ENCODE results near the gene PRKCB. TPM values are rescaled to one million over a fixed set of nuclear protein-coding genes. Genes with fewer than 3 reads are reported as not detected.

The PRKCB gene
- total RNA-seq, 1 experiment from 2014 or later, result not detected

DNA sequence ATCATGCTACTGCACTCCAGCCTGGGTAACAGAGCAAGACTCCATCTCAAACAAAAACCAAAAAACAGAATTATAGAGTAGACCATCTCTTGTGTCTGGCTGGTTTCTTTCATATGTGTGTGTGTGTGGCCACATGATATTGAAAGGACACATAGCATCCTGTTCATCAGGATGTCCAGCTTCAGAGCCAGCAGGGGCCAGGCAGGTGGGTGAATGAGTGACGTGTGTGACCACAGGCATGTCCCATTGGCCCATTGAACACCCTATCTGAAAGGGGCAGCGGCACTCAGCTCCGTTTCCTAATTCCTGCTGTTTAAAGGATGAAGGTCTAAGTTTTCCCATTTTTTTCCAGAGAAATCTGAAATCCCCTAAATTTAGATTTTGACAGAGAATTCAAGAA lies 174.2 kb downstream of the PRKCB start:
- no peaks in the 10 kb centered on the region for H3K4me1 Mint-ChIP-seq (ENCODE audit: low read depth, unreplicated experiment)
- intact Hi-C loops (cut with micrococcal nuclease; ENCODE audit: unreplicated experiment), result loop anchor here (1.0 kb wide), 2 partner anchors 207 to 275 kb away; no protein-coding TSS in a partner anchor
- TF ChIP-seq, protein P1, sequence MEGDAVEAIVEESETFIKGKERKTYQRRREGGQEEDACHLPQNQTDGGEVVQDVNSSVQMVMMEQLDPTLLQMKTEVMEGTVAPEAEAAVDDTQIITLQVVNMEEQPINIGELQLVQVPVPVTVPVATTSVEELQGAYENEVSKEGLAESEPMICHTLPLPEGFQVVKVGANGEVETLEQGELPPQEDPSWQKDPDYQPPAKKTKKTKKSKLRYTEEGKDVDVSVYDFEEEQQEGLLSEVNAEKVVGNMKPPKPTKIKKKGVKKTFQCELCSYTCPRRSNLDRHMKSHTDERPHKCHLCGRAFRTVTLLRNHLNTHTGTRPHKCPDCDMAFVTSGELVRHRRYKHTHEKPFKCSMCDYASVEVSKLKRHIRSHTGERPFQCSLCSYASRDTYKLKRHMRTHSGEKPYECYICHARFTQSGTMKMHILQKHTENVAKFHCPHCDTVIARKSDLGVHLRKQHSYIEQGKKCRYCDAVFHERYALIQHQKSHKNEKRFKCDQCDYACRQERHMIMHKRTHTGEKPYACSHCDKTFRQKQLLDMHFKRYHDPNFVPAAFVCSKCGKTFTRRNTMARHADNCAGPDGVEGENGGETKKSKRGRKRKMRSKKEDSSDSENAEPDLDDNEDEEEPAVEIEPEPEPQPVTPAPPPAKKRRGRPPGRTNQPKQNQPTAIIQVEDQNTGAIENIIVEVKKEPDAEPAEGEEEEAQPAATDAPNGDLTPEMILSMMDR (IDR thresholded peaks at IDR 0.05; ENCODE audit: unreplicated experiment), result no peak

DNA sequence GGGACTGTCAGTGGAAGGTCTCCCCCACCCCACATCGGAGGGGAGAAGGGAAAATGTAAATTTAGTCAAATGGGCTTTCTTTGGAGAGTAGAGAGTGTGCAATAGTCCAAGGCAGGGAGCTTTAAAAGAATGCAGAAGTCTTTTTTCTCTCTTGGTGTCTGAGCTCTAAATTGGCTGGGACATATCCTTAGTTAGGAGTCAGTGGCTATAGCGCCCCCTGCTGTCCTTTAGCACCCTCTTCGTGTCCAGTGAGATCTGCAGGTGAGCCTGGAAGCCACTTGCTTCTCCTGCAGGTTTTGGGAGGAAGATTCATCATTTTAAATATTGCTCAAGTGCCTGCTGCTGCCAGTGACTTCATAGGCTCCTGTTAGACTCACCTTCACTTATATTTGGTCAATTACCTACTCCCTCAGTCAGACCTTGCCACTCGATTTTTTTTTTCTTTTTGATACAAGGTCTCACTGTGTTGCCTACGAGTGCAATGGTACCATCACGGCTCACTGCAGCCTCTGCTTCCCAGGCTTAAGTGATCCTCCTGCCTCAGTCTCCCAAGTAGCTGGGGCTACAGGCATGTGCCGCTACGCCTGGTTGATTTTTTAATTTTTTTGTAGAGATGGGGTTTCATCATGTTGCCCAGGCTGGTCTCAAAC lies 174.8 kb downstream of the PRKCB start:
- no peaks in the 10 kb centered on the region for H3K4me1 Mint-ChIP-seq (ENCODE audit: low read depth, unreplicated experiment)
- TF ChIP-seq, protein P1 (IDR thresholded peaks at IDR 0.05; ENCODE audit: unreplicated experiment), result peak; percentile 80
- H3K27me3 Mint-ChIP-seq (ENCODE audit: unreplicated experiment), result peaks cover 67% of the 10 kb centered on the region
- peak; percentile 74 for DNase-seq
- no peaks in the 10 kb centered on the region for H3K36me3 Mint-ChIP-seq (ENCODE audit: insufficient read depth, unreplicated experiment)
- no TSS peak for BruUV-seq (replicated peaks)
- CTCF ChIA-PET, result interaction anchor here (0.6 to 1.2 kb wide), 13 partner anchors 11 to 485 kb away, joined by 3 to 7 read pairs (median 3); partner anchors contain the start of gene PLK1
- no peaks in the 10 kb centered on the region for H3K9me3 Mint-ChIP-seq (ENCODE audit: low read depth, unreplicated experiment)
- intact Hi-C loops (cut with micrococcal nuclease; ENCODE audit: unreplicated experiment), result loop anchor here (1.0 kb wide), 2 partner anchors 207 to 275 kb away; no protein-coding TSS in a partner anchor
- H3K4me3 Mint-ChIP-seq (ENCODE audit: low read depth, unreplicated experiment), result no peak overlapping the region
- no peak overlapping the region for H3K27ac Mint-ChIP-seq (ENCODE audit: unreplicated experiment)

More for the DNA sequence above, 174.2 kb downstream of the PRKCB start:
- CTCF ChIA-PET, result interaction anchor here (0.6 to 1.2 kb wide), 12 partner anchors 20 to 486 kb away, joined by 3 to 7 read pairs (median 4); partner anchors contain the start of gene PLK1
- Mint-ChIP-seq H3K9me3 (ENCODE audit: low read depth, unreplicated experiment) (no peaks in the 10 kb centered on the region), H3K36me3 (ENCODE audit: insufficient read depth, unreplicated experiment) (no peaks in the 10 kb centered on the region), H3K27me3 (ENCODE audit: unreplicated experiment) (peaks cover 72% of the 10 kb centered on the region), H3K27ac (ENCODE audit: unreplicated experiment) (no peak overlapping the region), H3K4me3 (ENCODE audit: low read depth, unreplicated experiment) (no peak overlapping the region)
- no peak for DNase-seq
- no TSS peak for BruUV-seq (replicated peaks)

DNA sequence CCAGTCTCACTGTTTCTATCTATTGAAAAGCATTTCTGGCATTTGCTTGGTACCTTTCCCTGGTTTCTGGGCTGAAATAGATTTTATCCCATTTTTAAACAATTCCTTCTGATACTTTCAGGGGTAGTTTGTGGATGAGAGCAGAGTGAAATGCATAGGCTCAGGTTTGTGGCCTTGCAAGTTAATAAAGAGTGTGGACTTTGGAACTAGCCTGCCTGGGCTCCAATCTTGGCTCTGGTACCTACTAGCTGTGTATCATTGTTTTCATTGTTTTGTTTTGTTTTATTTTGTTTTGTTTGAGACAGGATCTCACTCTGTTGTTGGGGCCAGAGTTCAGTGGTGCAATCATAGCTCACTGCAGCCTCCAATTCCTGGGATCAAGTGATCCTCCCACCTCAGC lies 175.5 kb downstream of the PRKCB start:
- Mint-ChIP-seq H3K27me3 (ENCODE audit: unreplicated experiment) (peaks cover 61% of the 10 kb centered on the region), H3K4me3 (ENCODE audit: low read depth, unreplicated experiment) (no peak overlapping the region), H3K27ac (ENCODE audit: unreplicated experiment) (no peak overlapping the region), H3K4me1 (ENCODE audit: low read depth, unreplicated experiment) (no peaks in the 10 kb centered on the region), H3K36me3 (ENCODE audit: insufficient read depth, unreplicated experiment) (no peaks in the 10 kb centered on the region), H3K9me3 (ENCODE audit: low read depth, unreplicated experiment) (no peaks in the 10 kb centered on the region)
- TF ChIP-seq, protein P1 (IDR thresholded peaks at IDR 0.05; ENCODE audit: unreplicated experiment), result no peak
- CTCF ChIA-PET, result interaction anchor here (0.7 kb wide), 1 partner anchor 11 kb away, joined by 3 read pairs; no protein-coding TSS in a partner anchor
- no TSS peak for BruUV-seq (replicated peaks)
- DNase-seq, result no peak
- intact Hi-C loops (cut with micrococcal nuclease; ENCODE audit: unreplicated experiment), result no loop called here

DNA sequence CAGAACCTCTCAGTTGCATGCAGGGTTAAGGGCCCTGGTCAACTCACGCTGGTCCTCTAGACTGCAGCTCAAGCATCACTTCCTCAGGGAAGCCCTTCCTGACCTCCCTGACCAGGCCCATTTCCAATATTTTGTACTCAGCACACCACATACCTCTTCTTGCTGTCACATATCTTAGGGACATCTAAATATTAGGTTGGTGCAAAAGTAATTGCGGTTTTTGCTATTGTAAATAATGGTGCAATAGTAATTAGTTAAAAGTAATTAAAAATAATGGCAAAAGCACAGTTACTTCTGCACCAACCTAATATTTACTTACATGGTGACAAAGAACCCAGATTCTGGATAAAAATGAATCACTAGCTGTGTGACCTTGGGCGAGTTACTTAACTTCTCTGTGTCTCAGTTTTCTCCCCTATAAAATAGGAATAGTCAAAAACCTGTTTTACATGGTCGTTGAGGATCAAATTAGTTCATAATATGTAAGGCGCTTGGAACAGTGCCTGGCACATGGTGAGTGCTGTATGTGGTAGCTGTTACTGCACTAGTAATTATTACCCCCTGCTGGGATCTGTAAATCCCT lies 177.4 kb downstream of the PRKCB start:
- Mint-ChIP-seq H3K27ac (ENCODE audit: unreplicated experiment) (no peak overlapping the region), H3K4me3 (ENCODE audit: low read depth, unreplicated experiment) (no peak overlapping the region), H3K36me3 (ENCODE audit: insufficient read depth, unreplicated experiment) (no peaks in the 10 kb centered on the region), H3K4me1 (ENCODE audit: low read depth, unreplicated experiment) (no peaks in the 10 kb centered on the region), H3K27me3 (ENCODE audit: unreplicated experiment) (peaks cover 49% of the 10 kb centered on the region), H3K9me3 (ENCODE audit: low read depth, unreplicated experiment) (no peaks in the 10 kb centered on the region)
- DNase-seq, result no peak
- intact Hi-C loops (cut with micrococcal nuclease; ENCODE audit: unreplicated experiment), result no loop called here
- TF ChIP-seq, protein P1 (IDR thresholded peaks at IDR 0.05; ENCODE audit: unreplicated experiment), result no peak
- CTCF ChIA-PET, result no interaction called here
- no TSS peak for BruUV-seq (replicated peaks)
